ENCODE data around the gene ARFIP1. TPM values are rescaled to one million over a fixed set of nuclear protein-coding genes. Genes with fewer than 3 reads are reported as not detected.

The ARFIP1 gene
- total RNA-seq, 3 donors from 2014 or later (not counting 1 experiment from before 2014, with no cell fraction given): 13.7 to 20.6 (median 14.6) TPM

DNA sequence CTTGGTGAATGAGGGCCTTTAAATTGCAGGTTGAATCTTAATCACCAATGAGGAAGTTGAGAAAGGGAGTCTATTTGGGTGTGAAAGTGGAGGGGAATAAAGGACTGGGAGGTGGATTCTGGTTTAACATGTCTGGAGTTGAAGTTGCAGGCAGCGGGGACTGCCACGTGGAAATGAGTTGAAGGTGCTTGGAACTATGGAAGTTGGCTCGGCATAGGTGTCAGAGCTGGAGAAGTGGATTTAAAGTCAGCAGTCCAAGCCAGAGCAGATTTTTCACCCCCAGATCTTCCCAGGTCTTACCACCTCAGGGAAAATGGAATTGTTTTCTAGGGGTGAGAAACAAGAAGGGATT lies 45.1 kb upstream of the ARFIP1 start:
- H3K4me3 Mint-ChIP-seq: no peak overlapping the region
- DNase-seq (no peak), ATAC-seq (no peak)
- no peak overlapping the region for H3K4me3 ChIP-seq (ENCODE audit: low read length)
- H3K27me3 Mint-ChIP-seq (ENCODE audit: low read depth in 2 of 2): peaks cover 3 to 6% of the 10 kb centered on the region in 2 donors
- H3K36me3 Mint-ChIP-seq: no peaks in the 10 kb centered on the region
- 88% methylated on average over 3 of the region's 3 CpGs for WGBS (ENCODE audit: insufficient coverage)
- H3K4me1 ChIP-seq (ENCODE audit: control insufficient read depth, insufficient read depth, low read length): no peaks in the 10 kb centered on the region
- no peaks in the 10 kb centered on the region for H3K9me3 Mint-ChIP-seq
- no peaks in the 10 kb centered on the region for H3K9me3 ChIP-seq (ENCODE audit: control insufficient read depth, insufficient read depth, low read length)
- H3K36me3 ChIP-seq (ENCODE audit: control insufficient read depth, insufficient read depth, low read length): no peaks in the 10 kb centered on the region
- H3K27ac Mint-ChIP-seq: no peak overlapping the region
- TF ChIP-seq, protein P1, sequence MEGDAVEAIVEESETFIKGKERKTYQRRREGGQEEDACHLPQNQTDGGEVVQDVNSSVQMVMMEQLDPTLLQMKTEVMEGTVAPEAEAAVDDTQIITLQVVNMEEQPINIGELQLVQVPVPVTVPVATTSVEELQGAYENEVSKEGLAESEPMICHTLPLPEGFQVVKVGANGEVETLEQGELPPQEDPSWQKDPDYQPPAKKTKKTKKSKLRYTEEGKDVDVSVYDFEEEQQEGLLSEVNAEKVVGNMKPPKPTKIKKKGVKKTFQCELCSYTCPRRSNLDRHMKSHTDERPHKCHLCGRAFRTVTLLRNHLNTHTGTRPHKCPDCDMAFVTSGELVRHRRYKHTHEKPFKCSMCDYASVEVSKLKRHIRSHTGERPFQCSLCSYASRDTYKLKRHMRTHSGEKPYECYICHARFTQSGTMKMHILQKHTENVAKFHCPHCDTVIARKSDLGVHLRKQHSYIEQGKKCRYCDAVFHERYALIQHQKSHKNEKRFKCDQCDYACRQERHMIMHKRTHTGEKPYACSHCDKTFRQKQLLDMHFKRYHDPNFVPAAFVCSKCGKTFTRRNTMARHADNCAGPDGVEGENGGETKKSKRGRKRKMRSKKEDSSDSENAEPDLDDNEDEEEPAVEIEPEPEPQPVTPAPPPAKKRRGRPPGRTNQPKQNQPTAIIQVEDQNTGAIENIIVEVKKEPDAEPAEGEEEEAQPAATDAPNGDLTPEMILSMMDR (IDR thresholded peaks at IDR 0.05): no peak
- intact Hi-C loops (cut with micrococcal nuclease): loop anchor here (1.0 to 2.0 kb wide), 3 partner anchors 233 to 326 kb away; no protein-coding TSS in a partner anchor
- H3K27me3 ChIP-seq (ENCODE audit: control insufficient read depth, insufficient read depth, low read length): no peaks in the 10 kb centered on the region
- peaks cover 0 to 4% of the 10 kb centered on the region in 2 donors for H3K4me1 Mint-ChIP-seq
- no peak overlapping the region for H3K27ac ChIP-seq (ENCODE audit: low read length)

DNA sequence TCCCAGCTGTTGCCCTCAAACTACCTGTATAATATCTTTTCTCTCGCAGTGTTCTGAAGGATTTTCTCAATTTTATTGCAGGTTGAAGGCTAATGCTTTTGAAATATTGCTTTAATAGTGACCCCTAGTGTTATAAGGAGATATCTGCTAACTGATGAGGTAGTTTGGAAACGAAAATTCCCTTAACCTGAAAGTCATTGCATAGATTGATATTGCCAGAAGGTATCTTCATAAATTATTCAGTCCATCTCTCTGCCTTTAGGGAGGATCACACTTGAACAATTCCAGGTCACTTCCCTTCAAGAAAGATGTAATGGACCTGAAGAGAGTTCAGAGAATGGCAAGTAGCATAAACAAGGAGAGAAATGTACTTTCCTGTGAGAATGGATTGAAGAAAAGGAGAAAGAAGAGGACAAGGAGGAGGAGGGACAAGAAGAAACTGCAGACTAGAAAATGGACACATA lies 44.3 kb upstream of the ARFIP1 start:
- H3K9me3 Mint-ChIP-seq: no peaks in the 10 kb centered on the region
- no peaks in the 10 kb centered on the region for H3K36me3 Mint-ChIP-seq
- H3K36me3 ChIP-seq (ENCODE audit: control insufficient read depth, insufficient read depth, low read length): no peaks in the 10 kb centered on the region
- no peak overlapping the region for H3K27ac ChIP-seq (ENCODE audit: low read length)
- no peaks in the 10 kb centered on the region for H3K9me3 ChIP-seq (ENCODE audit: control insufficient read depth, insufficient read depth, low read length)
- DNase-seq (peak in 1 of 2 donors; percentile 47), ATAC-seq (peak in 2 of 3 donors; percentile 44 to 45)
- H3K4me3 ChIP-seq (ENCODE audit: low read length): no peak overlapping the region
- no peak overlapping the region for H3K27ac Mint-ChIP-seq
- intact Hi-C loops (cut with micrococcal nuclease): loop anchor here (1.0 to 2.0 kb wide), 3 partner anchors 234 to 327 kb away; no protein-coding TSS in a partner anchor
- TF ChIP-seq, protein P1 (IDR thresholded peaks at IDR 0.05): peak; percentile 49
- 20% methylated on average over 1 of the region's 2 CpGs for WGBS (ENCODE audit: insufficient coverage)
- no peaks in the 10 kb centered on the region for H3K27me3 ChIP-seq (ENCODE audit: control insufficient read depth, insufficient read depth, low read length)
- H3K4me1 Mint-ChIP-seq: peaks cover 0 to 4% of the 10 kb centered on the region in 2 donors
- H3K4me1 ChIP-seq (ENCODE audit: control insufficient read depth, insufficient read depth, low read length): no peaks in the 10 kb centered on the region
- H3K27me3 Mint-ChIP-seq (ENCODE audit: low read depth in 2 of 2): peaks cover 3 to 6% of the 10 kb centered on the region in 2 donors
- H3K4me3 Mint-ChIP-seq: no peak overlapping the region

- Histone ChIP-seq H3K27ac (ENCODE audit: low read length) (no peak overlapping the region), H3K9me3 (ENCODE audit: control insufficient read depth, insufficient read depth, low read length) (no peaks in the 10 kb centered on the region), H3K4me1 (ENCODE audit: control insufficient read depth, insufficient read depth, low read length) (no peaks in the 10 kb centered on the region), H3K36me3 (ENCODE audit: control insufficient read depth, insufficient read depth, low read length) (no peaks in the 10 kb centered on the region), H3K27me3 (ENCODE audit: control insufficient read depth, insufficient read depth, low read length) (no peaks in the 10 kb centered on the region), H3K4me3 (ENCODE audit: low read length) (no peak overlapping the region)
- intact Hi-C loops (cut with micrococcal nuclease): loop anchor here (1.0 to 2.0 kb wide), 3 partner anchors 235 to 327 kb away; no protein-coding TSS in a partner anchor
- DNase-seq: no peak
- Mint-ChIP-seq H3K27me3 (ENCODE audit: low read depth in 2 of 2) (peaks cover 3 to 6% of the 10 kb centered on the region in 2 donors), H3K4me1 (peaks cover 0 to 4% of the 10 kb centered on the region in 2 donors), H3K27ac (no peak overlapping the region), H3K36me3 (no peaks in the 10 kb centered on the region), H3K9me3 (no peaks in the 10 kb centered on the region), H3K4me3 (no peak overlapping the region)
- no peak for ATAC-seq
- TF ChIP-seq, protein P1 (IDR thresholded peaks at IDR 0.05): no peak
- 78% methylated on average over 3 of the region's 3 CpGs for WGBS (ENCODE audit: insufficient coverage)
Observed at GRCh38 chr4:152735906-152736305, 43.8 kb upstream of the ARFIP1 start.

DNA sequence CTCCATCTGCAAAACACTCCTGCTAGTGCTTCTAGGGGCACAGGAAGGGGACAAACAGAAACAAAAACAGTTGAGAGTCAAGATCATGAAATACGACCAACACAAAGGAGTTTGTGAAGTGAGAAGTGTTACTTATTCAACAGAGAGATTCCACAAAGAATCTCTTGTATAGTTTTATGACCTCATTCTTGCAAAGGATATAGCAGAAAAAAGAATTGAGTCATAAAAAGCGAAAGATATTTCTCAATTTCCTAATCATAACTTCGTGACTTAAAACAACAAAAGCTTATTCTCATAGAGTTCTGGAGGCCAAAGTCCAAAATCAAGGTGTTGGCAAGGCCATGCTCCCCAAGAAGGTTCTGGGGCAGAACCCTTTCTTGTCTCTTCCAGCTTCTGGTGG lies 40.9 kb upstream of the ARFIP1 start:
- H3K36me3 Mint-ChIP-seq: no peaks in the 10 kb centered on the region
- H3K27ac Mint-ChIP-seq: no peak overlapping the region
- Histone ChIP-seq H3K36me3 (ENCODE audit: control insufficient read depth, insufficient read depth, low read length) (no peaks in the 10 kb centered on the region), H3K4me1 (ENCODE audit: control insufficient read depth, insufficient read depth, low read length) (no peaks in the 10 kb centered on the region), H3K27ac (ENCODE audit: low read length) (no peak overlapping the region), H3K4me3 (ENCODE audit: low read length) (no peak overlapping the region), H3K27me3 (ENCODE audit: control insufficient read depth, insufficient read depth, low read length) (no peaks in the 10 kb centered on the region), H3K9me3 (ENCODE audit: control insufficient read depth, insufficient read depth, low read length) (no peaks in the 10 kb centered on the region)
- intact Hi-C loops (cut with micrococcal nuclease): no loop called here
- 68% methylated on average over 2 of the region's 3 CpGs for WGBS (ENCODE audit: insufficient coverage)
- no peak overlapping the region for H3K4me3 Mint-ChIP-seq
- TF ChIP-seq, protein P1 (IDR thresholded peaks at IDR 0.05): no peak
- peaks cover 3 to 6% of the 10 kb centered on the region in 2 donors for H3K27me3 Mint-ChIP-seq (ENCODE audit: low read depth in 2 of 2)
- no peaks in the 10 kb centered on the region for H3K9me3 Mint-ChIP-seq
- no peak for DNase-seq
- H3K4me1 Mint-ChIP-seq: peaks cover 0 to 4% of the 10 kb centered on the region in 2 donors
- ATAC-seq: no peak

Data from natural killer cell (primary cell).